Esophagus muscularis mucosa (tissue), 4 donors: Measurements from ENCODE around the gene CCL5.

ENCODE experiments used
- EP300 ChIP-seq: sonication (generic); formaldehyde crosslinking; IDR thresholded peaks from one replicate; pipeline ENCODE4 v1.6.1; 2017; ENCODE audit warnings: antibody characterized with exemption
- POLR2A ChIP-seq: fragments of 450-650 bp; IDR thresholded peaks from one replicate; pipeline ENCODE4 v1.6.1; 2017; ENCODE audit warnings: antibody characterized with exemption, moderate library complexity, mild to moderate bottlenecking, low read depth
- POLR2AphosphoS5 ChIP-seq, 2 donors: sonication (generic); formaldehyde crosslinking; IDR thresholded peaks; one replicate each; pipeline ENCODE4 v1.6.1; 2017; ENCODE audit warnings: antibody characterized with exemption in 2 of 2
- TF ChIP-seq, protein P1 (sequence below), 3 experiments: fragments of 200-600 bp in 2 of 3; fragments of 450-650 bp in 1 of 3; sonication (generic) in 2 of 3; IDR thresholded peaks; one replicate each; pipeline ENCODE4 v1.5.1; 2017 to 2019; ENCODE audit warnings: antibody characterized with exemption in 3 of 3, mild to moderate bottlenecking in 2 of 3, moderate library complexity in 1 of 3

DNA sequence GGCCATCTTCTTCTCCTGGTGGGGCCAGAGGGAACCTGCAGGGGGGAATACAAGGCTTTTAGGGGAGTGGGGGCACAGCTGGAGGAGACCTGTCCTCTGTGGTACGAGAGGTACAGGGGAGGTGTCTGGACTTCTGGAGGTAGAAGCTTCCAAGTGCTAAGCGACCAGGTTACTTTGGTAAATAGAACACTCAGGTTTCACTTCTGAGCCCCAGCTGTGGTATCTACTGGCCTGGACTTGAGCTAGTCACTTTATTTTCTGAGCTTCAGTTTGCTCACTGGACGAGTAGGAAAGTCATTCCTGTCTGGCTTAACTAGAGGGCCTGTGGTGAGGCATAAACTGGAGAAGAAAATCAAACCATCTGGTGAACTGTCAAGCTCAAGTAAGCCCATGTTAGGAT is 11.4 kb downstream of the CCL5 start, which contains the start of gene HEATR9:
- TF ChIP-seq, protein P1, sequence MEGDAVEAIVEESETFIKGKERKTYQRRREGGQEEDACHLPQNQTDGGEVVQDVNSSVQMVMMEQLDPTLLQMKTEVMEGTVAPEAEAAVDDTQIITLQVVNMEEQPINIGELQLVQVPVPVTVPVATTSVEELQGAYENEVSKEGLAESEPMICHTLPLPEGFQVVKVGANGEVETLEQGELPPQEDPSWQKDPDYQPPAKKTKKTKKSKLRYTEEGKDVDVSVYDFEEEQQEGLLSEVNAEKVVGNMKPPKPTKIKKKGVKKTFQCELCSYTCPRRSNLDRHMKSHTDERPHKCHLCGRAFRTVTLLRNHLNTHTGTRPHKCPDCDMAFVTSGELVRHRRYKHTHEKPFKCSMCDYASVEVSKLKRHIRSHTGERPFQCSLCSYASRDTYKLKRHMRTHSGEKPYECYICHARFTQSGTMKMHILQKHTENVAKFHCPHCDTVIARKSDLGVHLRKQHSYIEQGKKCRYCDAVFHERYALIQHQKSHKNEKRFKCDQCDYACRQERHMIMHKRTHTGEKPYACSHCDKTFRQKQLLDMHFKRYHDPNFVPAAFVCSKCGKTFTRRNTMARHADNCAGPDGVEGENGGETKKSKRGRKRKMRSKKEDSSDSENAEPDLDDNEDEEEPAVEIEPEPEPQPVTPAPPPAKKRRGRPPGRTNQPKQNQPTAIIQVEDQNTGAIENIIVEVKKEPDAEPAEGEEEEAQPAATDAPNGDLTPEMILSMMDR (IDR thresholded peaks at IDR 0.05): no peak
- TF ChIP-seq POLR2A (no peak), POLR2AphosphoS5 (IDR thresholded peaks at IDR 0.05) (no peak), EP300 (no peak)
